CD4-positive, alpha-beta memory T cell (primary cell): ENCODE results near the gene ZNF398. TPM values are rescaled to one million over a fixed set of nuclear protein-coding genes. Genes with fewer than 3 reads are reported as not detected.

Experiments
- CTCF ChIA-PET: fragments of 350-600 bp; sonication (Branson Sonifier 250); formaldehyde crosslinking; loops from one replicate; lab custom pipeline; 2021; ENCODE audit warnings: inconsistent platforms; ENCODE audit not compliant: partially characterized antibody; lab: Charles Lee
- POLR2A ChIA-PET: fragments of 350-600 bp; sonication (Branson Sonifier 250); formaldehyde crosslinking; loops from one replicate; lab custom pipeline; 2021; ENCODE audit not compliant: partially characterized antibody; lab: Charles Lee
- DNase-seq, 5 donors: peaks; one replicate each; pipeline versions ENCODE4 v3.0.0 to v3.0.0-alpha.2; 2020 to 2022; ENCODE audit warnings: mixed read lengths in 1 of 5
- H3K27ac ChIP-seq: one replicate; pipeline ENCODE4 v1.7.0; 2013; ENCODE audit warnings: low read depth, low read length
- H3K27me3 ChIP-seq: 2 replicates; pipeline ENCODE4 v1.7.0; 2013; ENCODE audit warnings: mild to moderate bottlenecking, low read length, moderate library complexity; ENCODE audit not compliant: insufficient read depth
- H3K36me3 ChIP-seq: 2 replicates; pipeline ENCODE4 v1.7.0; 2013; ENCODE audit warnings: mild to moderate bottlenecking, low read length, moderate library complexity; ENCODE audit not compliant: insufficient read depth
- H3K4me1 ChIP-seq: 2 replicates; pipeline ENCODE4 v1.7.0; 2013; ENCODE audit warnings: mild to moderate bottlenecking, low read length, moderate library complexity; ENCODE audit not compliant: insufficient read depth
- H3K4me3 ChIP-seq, 2 donors: one replicate each; pipeline ENCODE4 v1.7.0; 2013; ENCODE audit warnings: low read length in 2 of 2, mild to moderate bottlenecking in 1 of 2
- H3K9me3 ChIP-seq, 2 donors: one replicate each; pipeline ENCODE4 v1.7.0; 2013; ENCODE audit warnings: low read length in 2 of 2, control low read depth in 1 of 2; ENCODE audit not compliant: control insufficient read depth in 1 of 2
- H3K27ac Mint-ChIP-seq, 7 donors: one replicate each; pipeline ENCODE4 v1.8.0; 2020 to 2021; ENCODE audit warnings: mixed read lengths in 7 of 7, mild to moderate bottlenecking in 6 of 7, inconsistent platforms in 3 of 7, moderate library complexity in 3 of 7
- H3K27me3 Mint-ChIP-seq, 2 donors: one replicate each; pipeline ENCODE4 v1.8.0; 2020 to 2021; ENCODE audit warnings: mixed read lengths in 2 of 2
- H3K36me3 Mint-ChIP-seq, 2 donors: one replicate each; pipeline ENCODE4 v1.8.0; 2020 to 2021; ENCODE audit warnings: mixed read lengths in 2 of 2, inconsistent platforms in 1 of 2, mild to moderate bottlenecking in 1 of 2
- H3K4me1 Mint-ChIP-seq, 4 donors: one replicate each; pipeline ENCODE4 v1.8.0; 2020 to 2021; ENCODE audit warnings: mixed read lengths in 4 of 4, mild to moderate bottlenecking in 1 of 4
- H3K4me3 Mint-ChIP-seq, 8 donors: one replicate each; pipeline ENCODE4 v1.8.0; 2020 to 2021; ENCODE audit warnings: mixed read lengths in 8 of 8, mild to moderate bottlenecking in 7 of 8, moderate library complexity in 6 of 8, inconsistent platforms in 3 of 8
- H3K9me3 Mint-ChIP-seq, 8 donors: one replicate each; pipeline ENCODE4 v1.8.0; 2020 to 2021; ENCODE audit warnings: mixed read lengths in 8 of 8, mild to moderate bottlenecking in 5 of 8, inconsistent platforms in 3 of 8, moderate library complexity in 1 of 8
- intact Hi-C: fragments of 100-400 bp; cut with micrococcal nuclease; formaldehyde crosslinking; loops from one replicate; pipeline ENCODE4 v1.15.1; 2023
- polyA plus RNA-seq, 2 donors: library from polyadenylated mRNA; unstranded; fragments of 300-500 nt; fragmentation: Illumina TruSeq; gene quantifications; one replicate each; pipeline ENCODE4 v1.2.3, GENCODE V29; 2021
- total RNA-seq, 2 experiments: library from RNA; stranded (reverse); gene quantifications; one replicate each; pipeline ENCODE4 v1.2.3, GENCODE V29; 2021

Gene ZNF398
- total and polyA plus RNA-seq, 4 experiments from 2014 or later: 7.5 to 28.4 (median 20.4) TPM

DNA sequence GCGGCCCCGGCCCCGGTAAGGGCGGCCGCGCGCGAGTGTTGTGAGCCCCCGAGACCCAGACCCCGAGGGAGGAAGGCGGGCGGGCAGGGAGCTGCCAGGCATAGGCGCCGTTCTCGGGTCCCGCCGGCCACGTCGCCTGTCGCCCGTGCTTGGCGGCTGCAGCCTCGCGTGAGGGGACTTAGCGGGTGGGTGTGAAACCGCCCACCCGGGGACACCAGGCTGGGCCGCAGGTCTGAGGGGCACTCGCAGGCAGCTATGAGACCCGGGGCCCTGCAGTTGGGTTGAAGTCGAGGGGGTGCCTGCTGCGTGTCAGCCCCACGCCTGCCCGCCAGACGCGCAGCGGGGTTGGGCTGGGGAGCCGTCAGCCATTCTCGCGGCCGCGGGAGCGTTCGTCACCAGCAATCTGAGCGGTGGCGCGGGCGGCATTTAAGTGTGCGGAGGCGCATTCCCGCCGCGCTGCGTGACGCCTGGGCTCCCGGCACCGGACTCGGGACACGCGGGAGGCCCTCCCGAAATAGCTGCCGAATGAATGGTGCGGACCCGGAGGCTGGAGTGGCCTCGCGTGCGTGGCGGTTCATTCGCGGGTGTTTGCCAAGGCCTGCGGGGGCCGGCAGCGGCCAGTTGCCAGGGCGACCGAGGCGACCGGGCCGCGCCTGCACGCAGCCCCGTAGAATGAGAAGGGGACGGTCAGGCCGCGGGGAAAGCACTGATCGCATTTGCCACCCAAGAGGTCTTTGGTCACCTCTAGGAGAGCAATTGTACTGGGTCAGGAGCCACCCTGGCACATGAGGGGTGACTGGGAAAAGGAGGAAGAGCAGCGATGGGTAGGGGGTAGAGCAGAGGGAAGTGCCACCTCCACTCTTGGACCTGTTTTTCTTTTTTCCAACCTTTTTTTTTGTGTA is 750 bp downstream of the ZNF398 start:
- Histone ChIP-seq H3K4me1 (peaks cover 35% of the 10 kb centered on the region), H3K4me3 (peak overlapping the region; percentile 30 to 71), H3K27ac (peak overlapping the region; percentile 86), H3K9me3 (no peaks in the 10 kb centered on the region), H3K36me3 (no peaks in the 10 kb centered on the region), H3K27me3 (no peaks in the 10 kb centered on the region)
- ChIA-PET POLR2A (interaction anchor here (0.6 to 4.3 kb wide), 21 partner anchors 9 to 1028 kb away, joined by 3 to 144 read pairs (median 4); partner anchors contain the start of genes CUL1, PDIA4, ZNF282 and ZNF425), CTCF (interaction anchor here (0.7 to 3.9 kb wide), 18 partner anchors 10 to 160 kb away, joined by 3 to 56 read pairs (median 5); partner anchors contain the start of genes ZNF282, ZNF425 and ZNF786)
- intact Hi-C loops: loop anchor here (1.0 to 10.0 kb wide), 7 partner anchors 22 to 477 kb away; partner anchors contain the start of genes PDIA4, ZNF212, ZNF282 and ZNF425
- peak; percentile 71 to 76 (median 74) for DNase-seq
- Mint-ChIP-seq H3K4me3 (peak overlapping the region; percentile 75 to 90 (median 83)), H3K36me3 (peaks cover 4 to 12% of the 10 kb centered on the region in 2 donors), H3K9me3 (no peaks in the 10 kb centered on the region), H3K4me1 (peaks cover 18 to 53% (median 31%) of the 10 kb centered on the region in 4 donors), H3K27ac (peak overlapping the region; percentile 77 to 94 (median 86)), H3K27me3 (no peaks in the 10 kb centered on the region)

- Mint-ChIP-seq H3K27ac (peak overlapping the region in 2 of 7 donors; percentile 2), H3K9me3 (no peaks in the 10 kb centered on the region), H3K27me3 (no peaks in the 10 kb centered on the region), H3K36me3 (peaks cover 19 to 29% of the 10 kb centered on the region in 2 donors), H3K4me1 (peaks cover 21 to 53% (median 31%) of the 10 kb centered on the region in 4 donors), H3K4me3 (peak overlapping the region in 2 of 8 donors; percentile 21 to 31)
- intact Hi-C loops: no loop called here
- Histone ChIP-seq H3K27ac (no peak overlapping the region), H3K27me3 (no peaks in the 10 kb centered on the region), H3K36me3 (peaks cover 12% of the 10 kb centered on the region), H3K4me1 (peaks cover 25% of the 10 kb centered on the region), H3K9me3 (no peaks in the 10 kb centered on the region), H3K4me3 (no peak overlapping the region)
- POLR2A ChIA-PET: no interaction called here
- CTCF ChIA-PET: no interaction called here
- DNase-seq: no peak
These were observed 3.7 kb downstream of the ZNF398 start for GRCh38 chr7:149150981-149151380.

DNA sequence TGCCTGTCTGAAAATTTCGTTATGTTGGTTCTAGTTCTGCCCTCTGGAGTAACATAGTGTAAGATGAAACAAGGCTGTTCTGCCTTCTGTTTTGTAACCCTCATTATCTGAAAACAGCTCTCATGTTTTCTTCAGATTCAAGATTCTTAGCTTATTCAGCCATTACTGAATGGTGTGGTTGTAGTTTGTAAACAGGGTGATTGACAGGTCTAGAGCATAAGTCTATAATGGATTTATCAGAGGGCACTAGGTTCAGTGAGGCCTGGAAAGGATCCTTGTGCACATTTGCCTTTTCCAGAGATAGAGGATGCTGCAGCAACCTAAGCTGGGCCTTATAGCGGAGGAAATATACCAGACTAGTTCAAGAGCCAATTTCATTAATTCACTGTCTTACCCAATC is 6.1 kb downstream of the ZNF398 start:
- ChIA-PET POLR2A (no interaction called here), CTCF (interaction anchor here (1.3 kb wide), 1 partner anchor 27 kb away, joined by 8 read pairs; the partner anchor contains the start of gene ZNF425)
- Mint-ChIP-seq H3K9me3 (no peaks in the 10 kb centered on the region), H3K4me1 (peaks cover 22 to 48% (median 23%) of the 10 kb centered on the region in 4 donors), H3K27me3 (no peaks in the 10 kb centered on the region), H3K4me3 (no peak overlapping the region), H3K36me3 (peaks cover 30 to 33% of the 10 kb centered on the region in 2 donors), H3K27ac (peak overlapping the region in 2 of 7 donors; percentile 50 to 73)
- H3K27ac ChIP-seq: no peak overlapping the region
- DNase-seq: no peak
- H3K9me3 ChIP-seq: no peaks in the 10 kb centered on the region
- H3K4me1 ChIP-seq: peaks cover 16% of the 10 kb centered on the region
- H3K27me3 ChIP-seq: no peaks in the 10 kb centered on the region
- intact Hi-C loops: no loop called here
- peaks cover 12% of the 10 kb centered on the region for H3K36me3 ChIP-seq
- H3K4me3 ChIP-seq: no peak overlapping the region

DNA sequence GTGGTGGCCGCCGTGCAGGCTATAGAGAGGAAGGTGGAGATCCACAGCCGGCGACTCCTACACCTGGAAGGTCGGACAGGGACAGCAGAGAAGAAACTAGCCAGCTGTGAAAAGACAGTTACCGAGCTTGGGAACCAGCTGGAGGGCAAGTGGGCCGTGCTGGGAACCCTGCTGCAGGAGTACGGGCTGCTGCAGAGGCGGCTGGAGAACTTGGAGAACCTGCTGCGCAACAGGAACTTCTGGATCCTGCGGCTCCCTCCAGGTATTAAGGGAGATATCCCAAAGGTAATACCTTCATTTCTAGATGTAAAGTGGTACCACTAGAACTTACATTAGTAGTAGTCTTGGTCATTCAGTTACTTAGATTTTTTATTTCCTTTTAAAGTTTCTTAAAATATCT is 6.8 kb downstream of the ZNF398 start:
- ChIA-PET POLR2A (no interaction called here), CTCF (interaction anchor here (1.3 kb wide), 1 partner anchor 28 kb away, joined by 8 read pairs; the partner anchor contains the start of gene ZNF425)
- Histone ChIP-seq H3K4me1 (peaks cover 10% of the 10 kb centered on the region), H3K9me3 (no peaks in the 10 kb centered on the region), H3K27me3 (no peaks in the 10 kb centered on the region), H3K4me3 (no peak overlapping the region), H3K36me3 (peaks cover 12% of the 10 kb centered on the region), H3K27ac (no peak overlapping the region)
- H3K36me3 Mint-ChIP-seq: peaks cover 30% of the 10 kb centered on the region in 2 donors
- no peak for DNase-seq
- intact Hi-C loops: no loop called here
- H3K4me3 Mint-ChIP-seq: no peak overlapping the region
- no peaks in the 10 kb centered on the region for H3K27me3 Mint-ChIP-seq
- peaks cover 18 to 42% (median 21%) of the 10 kb centered on the region in 4 donors for H3K4me1 Mint-ChIP-seq
- no peaks in the 10 kb centered on the region for H3K9me3 Mint-ChIP-seq
- H3K27ac Mint-ChIP-seq: peak overlapping the region in 2 of 7 donors; percentile 59 to 60

- peaks cover 14 to 37% (median 19%) of the 10 kb centered on the region in 4 donors for H3K4me1 Mint-ChIP-seq
- ChIA-PET CTCF (interaction anchor here (0.6 kb wide), 1 partner anchor 18 kb away, joined by 3 read pairs; no protein-coding TSS in a partner anchor), POLR2A (no interaction called here)
- H3K9me3 Mint-ChIP-seq: no peaks in the 10 kb centered on the region
- Histone ChIP-seq H3K4me1 (no peaks in the 10 kb centered on the region), H3K27ac (no peak overlapping the region), H3K27me3 (no peaks in the 10 kb centered on the region), H3K9me3 (no peaks in the 10 kb centered on the region), H3K4me3 (no peak overlapping the region), H3K36me3 (peaks cover 12% of the 10 kb centered on the region)
- intact Hi-C loops: no loop called here
- H3K27ac Mint-ChIP-seq: no peak overlapping the region
- H3K4me3 Mint-ChIP-seq: no peak overlapping the region
- DNase-seq: no peak
- peaks cover 36 to 41% of the 10 kb centered on the region in 2 donors for H3K36me3 Mint-ChIP-seq
- H3K27me3 Mint-ChIP-seq: no peaks in the 10 kb centered on the region
These were observed 9.6 kb downstream of the ZNF398 start for GRCh38 chr7:149156898-149157297.

DNA sequence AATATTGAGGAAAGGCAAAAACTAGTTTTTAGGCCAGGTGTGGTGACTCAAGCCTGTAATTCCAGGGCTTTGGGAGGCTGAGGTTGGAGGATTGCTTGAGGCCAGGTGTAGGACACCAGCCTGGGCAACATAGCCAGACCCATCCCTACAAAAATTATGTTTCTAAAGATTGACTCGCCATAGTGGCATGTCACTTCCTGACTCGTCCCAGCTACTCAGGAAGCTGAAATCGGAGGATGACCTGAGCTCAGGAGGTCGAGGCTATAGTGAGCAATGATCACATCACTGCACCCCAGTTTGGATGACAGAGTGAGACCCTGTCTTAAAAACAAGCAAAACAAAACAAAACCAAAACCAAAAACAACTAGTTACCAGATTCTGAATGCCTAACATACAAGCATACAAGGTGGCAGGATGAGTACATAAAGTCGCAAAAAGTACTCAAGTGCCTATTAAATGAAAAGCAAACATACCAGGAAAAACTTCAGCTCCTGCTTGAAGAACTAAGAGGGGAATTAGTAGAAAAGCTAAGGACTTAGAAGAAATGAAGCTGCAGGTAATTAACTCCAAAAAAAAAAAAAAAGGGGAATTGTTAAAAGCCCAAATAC is 14.1 kb downstream of the ZNF398 start:
- Mint-ChIP-seq H3K4me1 (peaks cover 8 to 17% (median 12%) of the 10 kb centered on the region in 4 donors), H3K4me3 (no peak overlapping the region), H3K27ac (peak overlapping the region in 5 of 7 donors; percentile 9 to 82 (median 64)), H3K9me3 (no peaks in the 10 kb centered on the region), H3K27me3 (no peaks in the 10 kb centered on the region), H3K36me3 (peaks cover 38 to 43% of the 10 kb centered on the region in 2 donors)
- Histone ChIP-seq H3K27ac (no peak overlapping the region), H3K4me1 (no peaks in the 10 kb centered on the region), H3K4me3 (no peak overlapping the region), H3K27me3 (no peaks in the 10 kb centered on the region), H3K9me3 (no peaks in the 10 kb centered on the region), H3K36me3 (peaks cover under 1% of the 10 kb centered on the region)
- CTCF ChIA-PET: interaction anchor here (0.6 to 1.0 kb wide), 2 partner anchors 15 to 57 kb away, joined by 3 to 4 read pairs; partner anchors contain the start of gene ZNF398
- POLR2A ChIA-PET: no interaction called here
- no peak for DNase-seq
- intact Hi-C loops: no loop called here
